ENCODE results near the gene COA7.

- TF ChIP-seq, protein P1, sequence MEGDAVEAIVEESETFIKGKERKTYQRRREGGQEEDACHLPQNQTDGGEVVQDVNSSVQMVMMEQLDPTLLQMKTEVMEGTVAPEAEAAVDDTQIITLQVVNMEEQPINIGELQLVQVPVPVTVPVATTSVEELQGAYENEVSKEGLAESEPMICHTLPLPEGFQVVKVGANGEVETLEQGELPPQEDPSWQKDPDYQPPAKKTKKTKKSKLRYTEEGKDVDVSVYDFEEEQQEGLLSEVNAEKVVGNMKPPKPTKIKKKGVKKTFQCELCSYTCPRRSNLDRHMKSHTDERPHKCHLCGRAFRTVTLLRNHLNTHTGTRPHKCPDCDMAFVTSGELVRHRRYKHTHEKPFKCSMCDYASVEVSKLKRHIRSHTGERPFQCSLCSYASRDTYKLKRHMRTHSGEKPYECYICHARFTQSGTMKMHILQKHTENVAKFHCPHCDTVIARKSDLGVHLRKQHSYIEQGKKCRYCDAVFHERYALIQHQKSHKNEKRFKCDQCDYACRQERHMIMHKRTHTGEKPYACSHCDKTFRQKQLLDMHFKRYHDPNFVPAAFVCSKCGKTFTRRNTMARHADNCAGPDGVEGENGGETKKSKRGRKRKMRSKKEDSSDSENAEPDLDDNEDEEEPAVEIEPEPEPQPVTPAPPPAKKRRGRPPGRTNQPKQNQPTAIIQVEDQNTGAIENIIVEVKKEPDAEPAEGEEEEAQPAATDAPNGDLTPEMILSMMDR (IDR thresholded peaks at IDR 0.05) = no peak
- no peak for TF ChIP-seq POLR2A (IDR thresholded peaks at IDR 0.05)
These were observed 44.8 kb downstream of the COA7 start for GRCh38 chr1:52653207-52653849.

Measured in right lobe of liver (tissue), 4 donors.